Measurements from ENCODE around the gene EID2B.

GRCh38 chr19:39512988-39513387 is 19.7 kb downstream of the EID2B start:
- TF ChIP-seq KLF10 (tag by site-specific recombination; IDR thresholded peaks at IDR 0.05) (no peak), BCL11B (tag by site-specific recombination; IDR thresholded peaks at IDR 0.05; ENCODE audit: low read depth) (no peak), ZNF366 (tag by site-specific recombination; conservative IDR thresholded peaks at IDR 0.05) (no peak), ZSCAN16 (tag by site-specific recombination; IDR thresholded peaks at IDR 0.05) (no peak), ZNF221 (tag by site-specific recombination; IDR thresholded peaks at IDR 0.05; ENCODE audit: borderline replicate concordance) (no peak), RBAK (tag by site-specific recombination; IDR thresholded peaks at IDR 0.05) (no peak), ZNF341 (tag by site-specific recombination; IDR thresholded peaks at IDR 0.05; ENCODE audit: low read depth) (no peak), YY1 (tag by site-specific recombination; IDR thresholded peaks at IDR 0.05) (no peak), ZNF266 (tag by site-specific recombination; IDR thresholded peaks at IDR 0.05; ENCODE audit: low read depth) (no peak), ZNF629 (tag by site-specific recombination; IDR thresholded peaks at IDR 0.05) (no peak)
- TF ChIP-seq, protein P1, sequence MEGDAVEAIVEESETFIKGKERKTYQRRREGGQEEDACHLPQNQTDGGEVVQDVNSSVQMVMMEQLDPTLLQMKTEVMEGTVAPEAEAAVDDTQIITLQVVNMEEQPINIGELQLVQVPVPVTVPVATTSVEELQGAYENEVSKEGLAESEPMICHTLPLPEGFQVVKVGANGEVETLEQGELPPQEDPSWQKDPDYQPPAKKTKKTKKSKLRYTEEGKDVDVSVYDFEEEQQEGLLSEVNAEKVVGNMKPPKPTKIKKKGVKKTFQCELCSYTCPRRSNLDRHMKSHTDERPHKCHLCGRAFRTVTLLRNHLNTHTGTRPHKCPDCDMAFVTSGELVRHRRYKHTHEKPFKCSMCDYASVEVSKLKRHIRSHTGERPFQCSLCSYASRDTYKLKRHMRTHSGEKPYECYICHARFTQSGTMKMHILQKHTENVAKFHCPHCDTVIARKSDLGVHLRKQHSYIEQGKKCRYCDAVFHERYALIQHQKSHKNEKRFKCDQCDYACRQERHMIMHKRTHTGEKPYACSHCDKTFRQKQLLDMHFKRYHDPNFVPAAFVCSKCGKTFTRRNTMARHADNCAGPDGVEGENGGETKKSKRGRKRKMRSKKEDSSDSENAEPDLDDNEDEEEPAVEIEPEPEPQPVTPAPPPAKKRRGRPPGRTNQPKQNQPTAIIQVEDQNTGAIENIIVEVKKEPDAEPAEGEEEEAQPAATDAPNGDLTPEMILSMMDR (tag by site-specific recombination; IDR thresholded peaks at IDR 0.05), result no peak
- TF ChIP-seq, protein P2, sequence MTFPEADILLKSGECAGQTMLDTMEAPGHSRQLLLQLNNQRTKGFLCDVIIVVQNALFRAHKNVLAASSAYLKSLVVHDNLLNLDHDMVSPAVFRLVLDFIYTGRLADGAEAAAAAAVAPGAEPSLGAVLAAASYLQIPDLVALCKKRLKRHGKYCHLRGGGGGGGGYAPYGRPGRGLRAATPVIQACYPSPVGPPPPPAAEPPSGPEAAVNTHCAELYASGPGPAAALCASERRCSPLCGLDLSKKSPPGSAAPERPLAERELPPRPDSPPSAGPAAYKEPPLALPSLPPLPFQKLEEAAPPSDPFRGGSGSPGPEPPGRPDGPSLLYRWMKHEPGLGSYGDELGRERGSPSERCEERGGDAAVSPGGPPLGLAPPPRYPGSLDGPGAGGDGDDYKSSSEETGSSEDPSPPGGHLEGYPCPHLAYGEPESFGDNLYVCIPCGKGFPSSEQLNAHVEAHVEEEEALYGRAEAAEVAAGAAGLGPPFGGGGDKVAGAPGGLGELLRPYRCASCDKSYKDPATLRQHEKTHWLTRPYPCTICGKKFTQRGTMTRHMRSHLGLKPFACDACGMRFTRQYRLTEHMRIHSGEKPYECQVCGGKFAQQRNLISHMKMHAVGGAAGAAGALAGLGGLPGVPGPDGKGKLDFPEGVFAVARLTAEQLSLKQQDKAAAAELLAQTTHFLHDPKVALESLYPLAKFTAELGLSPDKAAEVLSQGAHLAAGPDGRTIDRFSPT (tag by site-specific recombination; IDR thresholded peaks at IDR 0.05), result no peak
- TF ChIP-seq, protein P3, sequence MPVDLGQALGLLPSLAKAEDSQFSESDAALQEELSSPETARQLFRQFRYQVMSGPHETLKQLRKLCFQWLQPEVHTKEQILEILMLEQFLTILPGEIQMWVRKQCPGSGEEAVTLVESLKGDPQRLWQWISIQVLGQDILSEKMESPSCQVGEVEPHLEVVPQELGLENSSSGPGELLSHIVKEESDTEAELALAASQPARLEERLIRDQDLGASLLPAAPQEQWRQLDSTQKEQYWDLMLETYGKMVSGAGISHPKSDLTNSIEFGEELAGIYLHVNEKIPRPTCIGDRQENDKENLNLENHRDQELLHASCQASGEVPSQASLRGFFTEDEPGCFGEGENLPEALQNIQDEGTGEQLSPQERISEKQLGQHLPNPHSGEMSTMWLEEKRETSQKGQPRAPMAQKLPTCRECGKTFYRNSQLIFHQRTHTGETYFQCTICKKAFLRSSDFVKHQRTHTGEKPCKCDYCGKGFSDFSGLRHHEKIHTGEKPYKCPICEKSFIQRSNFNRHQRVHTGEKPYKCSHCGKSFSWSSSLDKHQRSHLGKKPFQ (tag by site-specific recombination; IDR thresholded peaks at IDR 0.05), result no peak
- TF ChIP-seq, protein P4, sequence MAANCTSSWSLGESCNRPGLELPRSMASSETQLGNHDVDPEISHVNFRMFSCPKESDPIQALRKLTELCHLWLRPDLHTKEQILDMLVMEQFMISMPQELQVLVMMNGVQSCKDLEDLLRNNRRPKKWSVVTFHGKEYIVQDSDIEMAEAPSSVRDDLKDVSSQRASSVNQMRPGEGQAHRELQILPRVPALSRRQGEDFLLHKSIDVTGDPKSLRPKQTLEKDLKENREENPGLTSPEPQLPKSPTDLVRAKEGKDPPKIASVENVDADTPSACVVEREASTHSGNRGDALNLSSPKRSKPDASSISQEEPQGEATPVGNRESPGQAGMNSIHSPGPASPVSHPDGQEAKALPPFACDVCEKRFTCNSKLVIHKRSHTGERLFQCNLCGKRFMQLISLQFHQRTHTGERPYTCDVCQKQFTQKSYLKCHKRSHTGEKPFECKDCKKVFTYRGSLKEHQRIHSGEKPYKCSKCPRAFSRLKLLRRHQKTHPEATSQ (tag by site-specific recombination; IDR thresholded peaks at IDR 0.05), result no peak
